Fibroblast of upper back skin (primary cell): ENCODE data around the gene SRPX.

Source experiments
- DNase-seq: peaks from one replicate; pipeline ENCODE4 v3.0.0-alpha.2; 2013

Gene SRPX, protein sequence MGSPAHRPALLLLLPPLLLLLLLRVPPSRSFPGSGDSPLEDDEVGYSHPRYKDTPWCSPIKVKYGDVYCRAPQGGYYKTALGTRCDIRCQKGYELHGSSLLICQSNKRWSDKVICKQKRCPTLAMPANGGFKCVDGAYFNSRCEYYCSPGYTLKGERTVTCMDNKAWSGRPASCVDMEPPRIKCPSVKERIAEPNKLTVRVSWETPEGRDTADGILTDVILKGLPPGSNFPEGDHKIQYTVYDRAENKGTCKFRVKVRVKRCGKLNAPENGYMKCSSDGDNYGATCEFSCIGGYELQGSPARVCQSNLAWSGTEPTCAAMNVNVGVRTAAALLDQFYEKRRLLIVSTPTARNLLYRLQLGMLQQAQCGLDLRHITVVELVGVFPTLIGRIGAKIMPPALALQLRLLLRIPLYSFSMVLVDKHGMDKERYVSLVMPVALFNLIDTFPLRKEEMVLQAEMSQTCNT

GRCh38 chrX:38220415-38221390 lies at the start of gene SRPX:
Gene SRPX (minus strand): TSS chrX:38220871. CDS start chrX:38220792, 79 bp downstream.
- peak; percentile 43 for DNase-seq

DNA sequence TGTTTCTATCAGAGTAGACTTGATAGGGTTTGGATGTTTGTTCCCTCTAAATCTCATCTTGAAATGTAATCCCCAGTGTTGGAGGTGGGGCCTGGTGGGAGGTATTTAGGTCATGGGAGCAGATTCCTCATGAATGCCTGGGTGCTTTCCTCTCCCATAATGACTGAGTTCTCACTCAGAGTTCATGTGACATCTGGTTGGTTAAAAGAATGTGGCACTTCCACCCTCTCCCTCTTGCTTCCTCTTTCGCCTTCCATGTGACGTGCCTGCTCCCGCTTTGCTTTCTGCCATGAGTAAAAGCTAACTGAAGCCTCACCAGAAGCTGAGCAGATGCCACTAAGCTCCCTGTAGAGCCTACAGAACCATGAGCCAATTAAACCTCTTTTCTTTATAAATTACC lies 47.3 kb upstream of the SRPX start:
- DNase-seq: no peak

DNA sequence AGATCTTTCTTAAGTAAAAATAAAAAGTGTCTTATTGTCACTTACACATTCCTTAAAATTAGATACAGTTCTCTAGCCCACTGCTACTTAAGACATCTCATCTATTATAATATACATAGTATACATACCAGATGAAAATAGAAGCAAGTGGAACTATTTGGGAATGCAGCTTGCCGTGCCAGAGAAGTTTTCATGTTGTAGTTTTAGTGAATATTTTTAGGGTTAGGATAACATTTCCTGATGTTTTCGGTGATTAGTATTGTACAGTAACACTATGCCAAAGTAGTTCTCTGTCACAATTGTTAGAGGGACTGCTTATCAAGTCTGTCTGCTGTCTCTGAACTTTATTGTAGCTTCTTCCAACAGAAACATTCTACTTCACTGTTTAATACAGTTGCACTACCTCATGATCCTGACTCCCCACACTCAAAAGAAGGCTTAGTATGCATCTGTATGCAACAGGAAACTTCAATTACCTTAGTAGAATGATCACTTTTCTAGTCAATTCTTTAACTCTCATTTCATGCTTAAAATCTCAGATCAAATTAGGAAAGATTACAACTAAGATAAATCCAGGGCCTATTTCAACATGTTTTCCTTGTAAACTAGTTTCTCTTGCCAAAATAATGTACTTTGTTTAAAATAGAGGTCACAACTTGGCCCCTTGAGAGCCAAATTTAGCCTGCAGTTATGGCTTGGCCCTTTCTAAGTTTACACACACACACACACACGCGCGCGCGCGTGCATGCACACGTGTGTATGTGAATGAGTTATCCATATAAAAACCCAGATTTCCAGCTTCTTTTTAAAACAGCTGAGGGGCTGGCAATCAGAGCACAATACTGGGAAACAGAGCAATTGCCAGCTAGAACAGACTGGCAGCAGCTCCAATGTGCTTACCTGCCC lies 42.3 kb upstream of the SRPX start:
- peak; percentile 44 for DNase-seq

DNA sequence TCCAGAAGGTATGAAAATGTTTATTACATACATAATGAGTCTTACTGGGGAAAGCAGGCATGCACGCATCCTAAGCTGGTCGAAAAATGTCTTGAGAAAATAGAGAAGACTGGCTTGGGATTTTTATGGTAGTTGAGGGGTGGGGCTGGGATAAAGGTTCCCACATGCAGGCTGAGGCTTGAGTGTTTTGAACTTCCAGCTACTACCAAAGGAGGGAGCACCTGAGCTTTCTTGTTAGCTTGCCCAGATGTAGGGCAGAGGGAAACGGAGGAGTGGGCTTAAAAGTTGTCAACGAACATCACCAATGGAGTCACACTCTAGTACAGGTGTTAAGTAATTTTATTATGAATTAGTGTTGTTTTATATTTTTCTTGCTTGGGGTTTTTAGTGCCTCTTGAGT lies 39.6 kb upstream of the SRPX start:
- DNase-seq: no peak

GRCh38 chrX:38256019-38256418 lies 35.3 kb upstream of the SRPX start:
- no peak for DNase-seq

GRCh38 chrX:38249965-38250364 lies 29.3 kb upstream of the SRPX start:
- DNase-seq: peak; percentile 54

DNA sequence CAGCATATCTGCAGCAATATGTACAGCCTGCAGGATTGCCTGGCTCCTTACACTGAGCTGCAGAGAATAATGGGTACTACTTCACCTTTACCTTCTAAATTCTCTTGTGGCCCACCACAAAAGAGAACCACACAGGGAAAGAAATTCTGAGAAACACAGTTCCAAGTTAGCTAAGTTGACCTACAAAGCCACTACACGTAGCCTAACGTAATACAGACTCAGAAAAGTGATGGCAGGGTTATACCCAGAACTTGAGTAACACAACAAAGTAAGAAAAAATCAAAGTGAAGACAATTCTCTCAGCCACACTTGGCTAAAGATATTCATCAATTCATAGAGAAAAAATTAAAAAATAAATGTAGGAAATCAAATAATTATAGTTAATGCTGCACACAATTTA lies 26.4 kb upstream of the SRPX start:
- DNase-seq: no peak

GRCh38 chrX:38240541-38240940 lies 19.9 kb upstream of the SRPX start:
- no peak for DNase-seq

- peak; percentile 54 for DNase-seq
Measured at GRCh38 chrX:38236901-38237615, 16.4 kb upstream of the SRPX start.

DNA sequence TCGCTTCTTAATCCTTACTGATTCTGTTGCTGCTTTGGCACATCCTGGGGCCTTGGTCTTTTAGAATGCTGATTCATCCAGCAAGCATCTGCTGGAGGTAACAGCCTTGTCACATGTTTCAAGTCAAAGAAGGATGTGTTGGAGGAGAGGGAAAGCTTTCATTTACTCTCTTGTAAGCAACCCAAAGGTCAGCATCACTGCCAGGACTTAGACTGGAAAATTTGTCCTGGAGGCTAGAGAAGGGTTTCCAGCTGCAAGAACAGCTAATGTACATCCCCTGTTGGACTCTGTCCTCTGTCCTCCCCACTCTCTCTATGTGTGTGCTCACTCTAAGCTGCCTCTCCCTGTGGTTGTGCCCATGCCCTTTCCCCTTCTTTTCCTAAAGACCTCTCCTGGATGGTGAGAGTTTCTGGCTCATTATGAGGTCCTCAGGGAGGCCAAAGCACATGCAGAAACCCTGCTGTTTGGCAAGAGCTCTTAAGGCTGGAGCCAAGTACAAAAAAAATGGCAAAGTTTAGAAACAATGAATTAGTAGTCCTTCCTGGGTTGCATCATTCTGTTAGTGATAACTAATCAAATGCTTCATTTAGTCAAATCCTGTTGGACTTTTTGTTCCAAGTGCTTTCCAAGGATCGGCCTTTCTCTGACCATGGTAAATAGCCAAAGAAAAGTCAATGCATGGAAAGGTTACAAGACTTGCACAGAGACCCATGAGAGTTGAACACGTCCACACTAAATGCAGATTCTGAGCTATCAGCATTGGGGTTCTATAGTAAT lies 13.4 kb upstream of the SRPX start:
- DNase-seq: peak; percentile 86

- DNase-seq: peak; percentile 72
Measured at GRCh38 chrX:38232079-38232686, 11.5 kb upstream of the SRPX start.

GRCh38 chrX:38225093-38225492 lies 4.4 kb upstream of the SRPX start:
- peak; percentile 59 for DNase-seq

DNA sequence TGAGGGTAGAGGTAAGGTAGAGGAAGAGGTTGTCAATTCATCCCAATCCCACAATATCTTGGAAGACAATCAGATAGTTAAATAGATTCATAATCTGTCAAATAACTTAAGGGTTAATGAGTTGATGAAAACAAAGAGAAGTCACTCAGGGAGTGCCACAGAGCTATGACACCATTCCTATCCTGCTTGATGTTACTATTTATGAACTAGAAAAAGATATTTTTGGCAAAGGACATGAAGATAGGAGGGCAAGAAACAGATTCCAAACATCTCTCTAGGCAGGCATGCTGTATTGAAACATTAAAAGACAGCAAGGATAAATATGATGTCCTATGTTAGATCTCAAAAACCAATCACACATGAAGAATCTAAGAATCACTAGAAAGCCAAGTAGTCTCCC lies 3.5 kb upstream of the SRPX start:
- no peak for DNase-seq

DNA sequence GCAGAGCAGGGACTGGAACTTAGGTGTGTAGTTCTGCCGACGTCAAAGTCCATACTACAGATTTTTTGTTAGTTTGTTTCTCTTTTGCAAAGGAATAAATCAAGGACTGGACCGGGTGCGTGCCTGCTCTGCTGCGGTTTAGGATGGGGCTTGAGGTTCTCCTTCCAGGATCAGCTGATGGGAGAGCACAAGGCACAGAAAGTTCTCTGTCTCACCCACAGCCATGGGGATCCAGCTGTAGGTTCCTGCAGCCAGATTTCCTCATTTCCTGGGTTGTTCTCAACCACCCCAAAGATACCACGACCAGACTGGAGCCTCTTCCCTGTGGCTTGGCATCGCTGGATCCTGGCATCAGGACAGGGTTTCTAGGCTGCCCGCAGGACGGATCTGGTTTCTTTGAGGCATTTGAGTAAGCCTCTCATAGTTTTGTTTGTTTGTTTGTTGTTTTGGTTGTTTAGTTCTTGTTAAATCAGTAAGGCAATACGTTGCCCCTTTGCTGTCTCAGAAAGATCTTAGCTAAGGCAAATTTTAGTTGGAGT lies 789 bp upstream of the SRPX start:
- DNase-seq: no peak

DNA sequence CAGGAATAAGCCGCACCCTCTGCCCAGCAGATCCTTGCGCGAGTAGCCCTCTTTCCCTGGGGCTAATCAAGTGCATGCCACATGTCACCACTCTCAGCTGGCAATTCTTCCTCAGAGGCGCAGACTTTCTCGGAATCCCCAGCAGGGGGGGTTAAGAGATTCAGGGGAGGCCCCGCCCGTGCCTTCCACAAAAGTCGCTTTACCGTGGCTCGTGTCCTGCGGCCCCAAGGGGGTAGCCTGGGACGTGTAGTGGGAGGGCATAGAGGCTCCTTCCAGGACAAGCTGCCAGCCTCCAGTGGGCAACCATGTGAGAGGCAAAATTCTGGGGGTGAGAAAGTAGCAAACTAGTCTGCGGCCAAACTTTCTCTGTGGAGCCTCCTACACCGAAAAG lies 652 bp downstream of the SRPX start:
- peak; percentile 58 for DNase-seq

GRCh38 chrX:38216642-38217041 lies 4.0 kb downstream of the SRPX start:
- DNase-seq: no peak

DNA sequence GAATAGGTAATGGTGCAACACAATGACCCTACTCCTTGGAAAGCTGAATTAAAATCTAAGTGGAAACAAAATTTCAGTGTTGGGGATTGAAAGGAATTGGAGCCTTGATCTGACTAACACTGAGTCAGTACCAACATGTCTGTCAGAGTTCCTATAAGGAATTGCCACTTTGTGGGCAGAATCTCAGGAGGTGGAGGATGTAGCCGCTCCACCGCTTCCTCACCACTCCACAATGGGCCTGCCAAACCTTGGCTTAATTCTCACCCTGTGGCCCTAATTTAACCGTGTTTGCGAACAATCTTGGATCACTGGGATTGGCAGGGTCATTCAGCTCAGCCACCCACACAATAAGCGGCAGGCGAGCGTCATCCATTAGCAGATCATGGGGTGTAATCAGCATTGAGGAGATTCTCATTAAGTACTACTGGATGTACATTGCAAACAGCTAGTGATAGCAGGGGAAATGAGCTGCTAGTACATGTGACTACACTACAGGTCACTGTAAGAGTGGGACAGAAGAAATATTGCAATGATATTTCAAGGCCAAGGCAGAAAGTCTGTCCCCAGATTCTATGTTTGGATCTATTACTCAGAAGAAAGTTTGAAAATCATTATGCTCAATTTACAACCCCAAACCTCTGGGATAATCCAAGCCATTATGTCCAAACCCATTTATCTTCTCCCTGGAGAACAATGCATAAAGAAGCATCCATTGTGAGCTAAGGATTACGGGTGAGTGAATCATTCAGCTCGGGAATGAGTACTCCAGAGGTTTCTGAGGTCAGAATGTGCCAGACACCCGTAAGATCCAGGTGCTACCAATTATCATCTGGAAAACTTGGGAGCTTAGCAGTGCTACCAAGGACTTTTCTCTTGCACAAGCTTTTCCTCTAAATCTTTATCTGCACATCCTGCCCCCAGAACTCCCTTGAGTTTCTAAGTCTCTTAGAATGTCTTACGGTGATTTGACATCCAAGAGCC lies 5.8 kb downstream of the SRPX start:
- DNase-seq: peak; percentile 94

GRCh38 chrX:38214044-38214443 lies 6.6 kb downstream of the SRPX start:
- DNase-seq: no peak
